Neural cell (in vitro differentiated cells): Measurements from ENCODE around the gene EPOP. TPM values are rescaled to one million over a fixed set of nuclear protein-coding genes. Genes with fewer than 3 reads are reported as not detected.
"Not testable (repeated sequence)": the region's sequence is repeated elsewhere in the genome, so short reads cannot be mapped to it uniquely, and the experiment has no call there.

Experiments used
- H2AFZ ChIP-seq: fragments of 200-600, 300-800 bp; sonication (generic), shearing (Covaris generic); 2 replicates; pipeline ENCODE4 v1.6.0; 2014; ENCODE audit warnings: low read depth, mild to moderate bottlenecking, antibody characterized with exemption, low read length, moderate library complexity
- H3F3A ChIP-seq: fragments of 200-600 bp; shearing (Covaris generic); 2 replicates; pipeline ENCODE4 v1.6.1; 2016; ENCODE audit warnings: mild to moderate bottlenecking, moderate library complexity, mixed read lengths, antibody characterized with exemption, low read length; ENCODE audit not compliant: insufficient read depth, poor library complexity, severe bottlenecking
- H3K27ac ChIP-seq: fragments of 200-600, 300-800 bp; sonication (generic), shearing (Covaris generic); 2 replicates; pipeline ENCODE4 v1.5.1; 2014; ENCODE audit warnings: mild to moderate bottlenecking, low read length, moderate library complexity
- H3K27me3 ChIP-seq: fragments of 300-800, 200-600 bp; sonication (generic), shearing (Covaris generic); 2 replicates; pipeline ENCODE4 v1.6.0; 2014; ENCODE audit warnings: mild to moderate bottlenecking, low read depth, low read length, moderate library complexity; ENCODE audit not compliant: insufficient read depth
- H3K36me3 ChIP-seq: fragments of 300-800, 200-600 bp; sonication (generic), shearing (Covaris generic); 2 replicates; pipeline ENCODE4 v1.5.1; 2014; ENCODE audit warnings: mild to moderate bottlenecking, antibody characterized with exemption, low read length, moderate library complexity; ENCODE audit not compliant: insufficient read depth
- H3K4me2 ChIP-seq: fragments of 300-800, 200-600 bp; sonication (generic), shearing (Covaris generic); 2 replicates; pipeline ENCODE4 v1.6.0; 2014; ENCODE audit warnings: mild to moderate bottlenecking, low read length
- H3K4me3 ChIP-seq: fragments of 300-800, 200-600 bp; sonication (generic), shearing (Covaris generic); 2 replicates; pipeline ENCODE4 v1.5.1; 2014; ENCODE audit warnings: mild to moderate bottlenecking, low read length, moderate library complexity
- H3K79me2 ChIP-seq: fragments of 200-600 bp; shearing (Covaris generic); replicated peaks from 2 replicates; pipeline ENCODE4 v1.6.0; 2014; ENCODE audit warnings: mild to moderate bottlenecking, low read length, moderate library complexity; ENCODE audit not compliant: insufficient read depth
- H3K9ac ChIP-seq: fragments of 300-800, 200-600 bp; sonication (generic), shearing (Covaris generic); 2 replicates; pipeline ENCODE4 v1.6.1; 2016; ENCODE audit warnings: mild to moderate bottlenecking, low read length, mixed read lengths
- H3K9me2 ChIP-seq: fragments of 200-600 bp; shearing (Covaris generic); 2 replicates; pipeline ENCODE4 v1.6.1; 2016; ENCODE audit warnings: mild to moderate bottlenecking, low read length, mixed read lengths; ENCODE audit not compliant: insufficient read depth
- H3K9me3 ChIP-seq: fragments of 200-600, 300-800 bp; sonication (generic), shearing (Covaris generic); 2 replicates; pipeline ENCODE4 v1.6.1; 2016; ENCODE audit warnings: mild to moderate bottlenecking, mixed run types, low read length, moderate library complexity, mixed read lengths
- H4K20me1 ChIP-seq: fragments of 200-600 bp; shearing (Covaris generic); 2 replicates; pipeline ENCODE4 v1.6.1; 2016; ENCODE audit warnings: mild to moderate bottlenecking, mixed run types; ENCODE audit not compliant: insufficient read depth
- CTCF ChIP-seq: fragments of 450-650 bp; IDR thresholded peaks from 2 replicates; pipeline ENCODE4 v1.5.1; 2014; ENCODE audit warnings: antibody characterized with exemption, mild to moderate bottlenecking, moderate library complexity; ENCODE audit not compliant: poor library complexity, severe bottlenecking
- EP300 ChIP-seq: fragments of 450-650 bp; conservative IDR thresholded peaks from 2 replicates; pipeline ENCODE4 v1.6.1; 2014; ENCODE audit warnings: antibody characterized with exemption, mild to moderate bottlenecking, moderate library complexity; ENCODE audit not compliant: poor library complexity, severe bottlenecking
- EZH2 ChIP-seq: fragments of 200-600, 300-800 bp; shearing (Covaris generic), sonication (generic); IDR thresholded peaks from 2 replicates; pipeline ENCODE4 v1.6.1; 2014; ENCODE audit warnings: antibody characterized with exemption, low read length, borderline replicate concordance, mild to moderate bottlenecking; ENCODE audit not compliant: insufficient read depth, poor library complexity, severe bottlenecking
- MXI1 ChIP-seq: fragments of 450-650 bp; conservative IDR thresholded peaks from 2 replicates; pipeline ENCODE4 v1.6.1; 2014; ENCODE audit warnings: antibody characterized with exemption, mild to moderate bottlenecking; ENCODE audit not compliant: poor library complexity, severe bottlenecking
- POLR2AphosphoS5 ChIP-seq: IDR thresholded peaks from 2 replicates; pipeline ENCODE4 v1.6.1; 2012
- RAD21 ChIP-seq: fragments of 450-650 bp; conservative IDR thresholded peaks from 2 replicates; pipeline ENCODE4 v1.6.1; 2014; ENCODE audit warnings: antibody characterized with exemption, mild to moderate bottlenecking, moderate library complexity
- REST ChIP-seq: IDR thresholded peaks from 2 replicates; pipeline ENCODE4 v1.6.1; 2012; ENCODE audit warnings: borderline replicate concordance
- SMC3 ChIP-seq: fragments of 450-650 bp; conservative IDR thresholded peaks from 2 replicates; pipeline ENCODE4 v1.6.1; 2014; ENCODE audit warnings: antibody characterized with exemption, mild to moderate bottlenecking, moderate library complexity; ENCODE audit not compliant: poor library complexity
- TAF1 ChIP-seq: IDR thresholded peaks from 2 replicates; pipeline ENCODE4 v1.6.1; 2012; ENCODE audit warnings: low read depth
- polyA plus RNA-seq: library from polyadenylated mRNA; depleted of rRNA; stranded (reverse); fragments of >200 nt; gene quantifications from 2 replicates; pipeline ENCODE4 v1.2.3, GENCODE V29; 2014

Gene EPOP
- polyA plus RNA-seq, 1 donor from 2014 or later: 1.1 TPM

DNA sequence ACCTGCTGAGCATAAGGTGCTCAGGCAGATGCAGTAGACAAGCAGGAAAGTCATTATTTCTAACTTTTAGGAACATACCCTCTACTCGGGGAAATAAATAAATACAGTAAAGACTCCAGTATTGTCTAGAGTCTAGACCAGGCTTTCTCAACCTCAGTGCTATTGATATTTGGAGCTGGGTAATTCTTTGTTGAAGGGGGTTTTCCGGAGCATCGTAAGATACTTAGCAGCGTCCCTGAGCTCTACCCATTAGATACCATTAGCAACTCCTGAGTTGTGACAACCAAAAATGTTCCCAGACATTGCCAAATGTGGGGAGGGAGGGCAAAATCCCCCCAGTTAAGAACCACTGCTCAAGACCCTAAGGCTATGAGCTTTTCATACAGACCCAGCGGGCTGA lies 21.1 kb downstream of the EPOP start:
- Histone ChIP-seq H3K9me3 (no peaks in the 10 kb centered on the region), H3F3A (no peaks in the 10 kb centered on the region), H3K36me3 (no peaks in the 10 kb centered on the region), H3K4me2 (no peak overlapping the region), H3K9me2 (no peaks in the 10 kb centered on the region), H4K20me1 (no peaks in the 10 kb centered on the region), H3K4me3 (peak overlapping the region; percentile 32), H3K79me2 (no peaks in the 10 kb centered on the region), H3K27me3 (no peaks in the 10 kb centered on the region), H2AFZ (no peak overlapping the region), H3K27ac (peak overlapping the region; percentile 30), H3K9ac (no peak overlapping the region)
- no peak for TF ChIP-seq POLR2AphosphoS5
- TF ChIP-seq REST: no peak
- no peak for TF ChIP-seq TAF1
- no peak for TF ChIP-seq SMC3
- TF ChIP-seq EP300: no peak
- TF ChIP-seq MXI1: no peak
- TF ChIP-seq CTCF: no peak
- no peak for TF ChIP-seq EZH2
- no peak for TF ChIP-seq RAD21

DNA sequence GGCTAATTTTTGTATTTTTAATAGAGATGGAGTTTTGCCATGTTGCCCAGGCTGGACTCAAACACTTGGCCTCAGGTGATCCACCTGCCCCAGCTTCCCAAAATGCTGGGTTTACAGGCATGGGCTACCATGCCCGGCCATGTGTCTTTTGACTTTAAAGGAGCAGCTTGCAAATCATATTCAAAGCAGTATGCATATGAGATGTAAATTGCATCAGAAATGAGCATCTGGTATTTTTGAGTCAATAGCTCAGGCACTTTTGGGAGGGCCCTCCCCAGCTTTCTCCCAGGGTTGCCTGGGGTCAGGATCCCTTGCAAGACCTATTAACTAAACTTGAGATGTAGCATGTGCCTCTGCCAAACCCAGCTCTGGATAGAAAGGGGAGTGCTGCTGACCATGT lies 21.5 kb downstream of the EPOP start:
- Histone ChIP-seq H3K4me2 (no peak overlapping the region), H3K27ac (no peak overlapping the region), H3K79me2 (no peaks in the 10 kb centered on the region), H3K9ac (no peak overlapping the region), H3K4me3 (no peak overlapping the region), H4K20me1 (no peaks in the 10 kb centered on the region), H3F3A (no peaks in the 10 kb centered on the region), H2AFZ (no peak overlapping the region), H3K9me3 (no peaks in the 10 kb centered on the region), H3K9me2 (no peaks in the 10 kb centered on the region), H3K27me3 (no peaks in the 10 kb centered on the region), H3K36me3 (no peaks in the 10 kb centered on the region)
- TF ChIP-seq REST (no peak), SMC3 (no peak), MXI1 (no peak), CTCF (no peak), POLR2AphosphoS5 (no peak), EP300 (no peak), TAF1 (no peak), EZH2 (no peak), RAD21 (no peak)

GRCh38 chr17:38650653-38651173 lies 24.0 kb downstream of the EPOP start:
- H3K9me3 ChIP-seq, H3K36me3 ChIP-seq, H3K9me2 ChIP-seq, H3K27me3 ChIP-seq, H2AFZ ChIP-seq, H3K27ac ChIP-seq, H3K79me2 ChIP-seq, H3K4me3 ChIP-seq, H3K9ac ChIP-seq, H3K4me2 ChIP-seq, H4K20me1 ChIP-seq, H3F3A ChIP-seq: not testable (repeated sequence)
